H1 (cell line): ENCODE data around the gene C17orf114.

ENCODE experiments used
- SIN3A ChIP-seq, 2 experiments: IDR thresholded peaks in 1 of 2; conservative IDR thresholded peaks in 1 of 2; 2 replicates each; pipeline ENCODE4 v1.6.1; 2011 to 2012; ENCODE audit warnings: low read length in 2 of 2, improper control_type of control experiment in 1 of 2, low read depth in 1 of 2, mild to moderate bottlenecking in 1 of 2

Gene C17orf114

DNA sequence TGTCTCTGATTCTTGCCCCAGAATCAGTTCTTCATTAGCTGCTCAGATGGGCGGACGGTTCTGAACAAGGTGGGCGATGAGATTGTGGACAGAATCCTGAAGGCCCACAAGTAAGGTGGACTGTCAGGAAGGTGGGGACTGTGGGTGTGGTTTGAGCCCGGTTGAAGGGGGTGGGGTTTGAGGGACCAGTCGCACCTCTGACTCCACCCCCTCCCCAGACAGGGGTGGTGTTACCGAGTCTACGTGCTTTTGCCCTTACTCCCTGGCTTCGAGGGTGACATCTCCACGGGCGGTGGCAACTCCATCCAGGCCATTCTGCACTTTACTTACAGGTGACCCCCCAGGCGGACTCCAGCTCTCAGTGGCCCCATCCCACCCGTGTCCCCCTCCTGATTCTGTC, 16.1 kb upstream of the C17orf114 start (continued):
- TF ChIP-seq SIN3A (conservative IDR thresholded peaks at IDR 0.05 in 1 of 2, IDR thresholded peaks at IDR 0.05 in 1 of 2; ENCODE audit: low read depth in 1 of 2, low read length in 2 of 2) = no peak
